PC-9 (cell line): ENCODE data around the gene AGBL3. TPM values are rescaled to one million over a fixed set of nuclear protein-coding genes. Genes with fewer than 3 reads are reported as not detected.
"Not testable (repeated sequence)": the region's sequence is repeated elsewhere in the genome, so short reads cannot be mapped to it uniquely, and the experiment has no call there.

ENCODE experiments used
- BruUV-seq: library from RNA; stranded (reverse); fragments of 400-500 nt; replicated peaks from 2 replicates; lab custom pipeline; 2021; lab: Mats Ljungman, UMichigan
- CTCF ChIA-PET: fragments of 300-600 bp; sonication (Branson Sonifier 250); formaldehyde crosslinking; loops from one replicate; lab custom pipeline; 2022; ENCODE audit warnings: antibody characterized with exemption; lab: Charles Lee
- POLR2A ChIA-PET: fragments of 300-600 bp; sonication (Branson Sonifier 250); formaldehyde crosslinking; loops from one replicate; lab custom pipeline; 2022; ENCODE audit warnings: antibody characterized with exemption; ENCODE audit not compliant: unreplicated experiment; lab: Charles Lee
- DNase-seq, 2 experiments: peaks; one replicate each; pipeline versions ENCODE4 v3.0.0 to v3.0.0-alpha.2; 2015 to 2022; ENCODE audit warnings: mixed read lengths in 1 of 2
- H2AFZ ChIP-seq: fragments of 200-600 bp; sonication (generic); 2 replicates; pipeline ENCODE4 v1.8.1; 2017; ENCODE audit warnings: antibody characterized with exemption
- H3F3A ChIP-seq: fragments of 200-600 bp; sonication (generic); 2 replicates; pipeline ENCODE4 v1.8.1; 2017; ENCODE audit warnings: antibody characterized with exemption, mild to moderate bottlenecking, low read depth; ENCODE audit not compliant: insufficient read depth
- H3K27ac ChIP-seq: fragments of 200-600 bp; sonication (generic); 2 replicates; pipeline ENCODE4 v1.6.1; 2016; ENCODE audit warnings: mixed run types
- H3K27me3 ChIP-seq: fragments of 200-600 bp; sonication (generic); 2 replicates; pipeline ENCODE4 v1.6.1; 2016; ENCODE audit warnings: low read depth, mixed run types; ENCODE audit not compliant: insufficient read depth
- H3K36me3 ChIP-seq: fragments of 200-600 bp; sonication (generic); 2 replicates; pipeline ENCODE4 v1.6.1; 2016; ENCODE audit warnings: low read depth, mixed run types
- H3K4me1 ChIP-seq: fragments of 200-600 bp; sonication (generic); replicated peaks from 2 replicates; pipeline ENCODE4 v1.6.1; 2016; ENCODE audit warnings: mixed run types; ENCODE audit not compliant: insufficient read depth
- H3K4me2 ChIP-seq: fragments of 200-600 bp; sonication (generic); 2 replicates; pipeline ENCODE4 v1.6.1; 2017; ENCODE audit warnings: mixed run types
- H3K4me3 ChIP-seq: fragments of 200-600 bp; sonication (generic); 2 replicates; pipeline ENCODE4 v1.6.1; 2016; ENCODE audit warnings: mixed run types
- H3K79me2 ChIP-seq: fragments of 200-600 bp; sonication (generic); 2 replicates; pipeline ENCODE4 v1.6.1; 2017; ENCODE audit warnings: low read depth, mixed run types
- H3K9me2 ChIP-seq: fragments of 200-600 bp; sonication (generic); 2 replicates; pipeline ENCODE4 v1.8.1; 2017; ENCODE audit warnings: mild to moderate bottlenecking; ENCODE audit not compliant: insufficient read depth
- H3K9me3 ChIP-seq: fragments of 200-600 bp; sonication (generic); 2 replicates; pipeline ENCODE4 v1.8.1; 2016; ENCODE audit warnings: low read depth; ENCODE audit not compliant: insufficient read depth
- H4K20me1 ChIP-seq: fragments of 200-600 bp; sonication (generic); 2 replicates; pipeline ENCODE4 v1.8.1; 2017; ENCODE audit not compliant: insufficient read depth
- CTCF ChIP-seq: fragments of 200-600 bp; sonication (generic); conservative IDR thresholded peaks from 2 replicates; pipeline ENCODE4 v1.6.1; 2017; ENCODE audit warnings: mixed run types, antibody characterized with exemption, mild to moderate bottlenecking, moderate library complexity
- EZH2 ChIP-seq: fragments of 200-600 bp; sonication (generic); IDR thresholded peaks from 2 replicates; pipeline ENCODE4 v1.8.0; 2017; ENCODE audit warnings: antibody characterized with exemption, low read depth
- intact Hi-C: fragments of 100-400 bp; cut with micrococcal nuclease; formaldehyde crosslinking; loops from one replicate; pipeline ENCODE4 v1.10.0; 2022; ENCODE audit not compliant: unreplicated experiment
- total RNA-seq: library from RNA; stranded (reverse); gene quantifications from 2 replicates; pipeline ENCODE4 v1.2.3, GENCODE V29; 2021

Gene AGBL3
- total RNA-seq, 1 experiment from 2014 or later: 3.2 TPM

DNA sequence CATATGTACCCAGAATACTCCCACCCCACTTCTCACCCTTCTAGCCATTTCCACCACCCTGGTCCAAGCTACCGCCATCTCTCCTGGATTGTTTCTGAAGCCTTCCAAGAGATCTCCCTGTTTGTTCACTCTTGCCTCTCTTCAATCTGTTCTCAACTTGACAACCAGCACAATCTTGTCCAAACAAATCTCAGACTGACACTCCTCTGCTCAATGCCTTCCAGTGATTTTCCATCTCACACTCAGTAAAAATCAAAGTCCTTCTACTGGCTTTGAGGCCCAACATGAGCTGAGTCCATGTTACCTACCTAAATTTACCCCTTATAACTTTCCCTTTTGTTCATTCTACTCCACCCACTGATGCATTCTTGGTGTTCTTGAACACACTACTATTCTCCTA lies 128.3 kb downstream of the AGBL3 start:
- intact Hi-C loops: no loop called here
- CTCF ChIA-PET: no interaction called here
- POLR2A ChIA-PET: no interaction called here

DNA sequence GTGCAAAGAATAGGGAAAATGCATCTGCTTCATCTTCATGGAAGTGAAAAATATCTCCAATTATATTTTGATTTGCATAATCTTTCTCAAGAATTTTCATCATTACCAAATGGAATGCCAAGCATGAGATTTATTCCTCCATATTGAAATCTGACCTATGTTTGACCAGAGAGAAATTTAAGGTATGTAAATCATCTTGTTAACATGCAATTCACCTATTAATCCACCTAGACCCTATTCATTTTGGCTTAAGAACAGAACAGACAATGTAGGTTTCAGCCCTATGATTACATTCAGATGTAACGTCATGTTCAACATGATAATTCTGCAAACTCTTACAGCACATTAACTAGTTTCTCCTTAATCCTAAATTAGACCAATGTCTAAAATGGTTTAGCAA lies 130.8 kb downstream of the AGBL3 start:
- BruUV-seq: no TSS peak
- no peaks in the 10 kb centered on the region for H3K9me3 ChIP-seq
- CTCF ChIA-PET: no interaction called here
- no peaks in the 10 kb centered on the region for H3F3A ChIP-seq
- DNase-seq: no peak
- no peaks in the 10 kb centered on the region for H3K4me1 ChIP-seq
- intact Hi-C loops: no loop called here
- POLR2A ChIA-PET: no interaction called here
- no peaks in the 10 kb centered on the region for H3K9me2 ChIP-seq
- no peaks in the 10 kb centered on the region for H3K36me3 ChIP-seq
- no peak overlapping the region for H2AFZ ChIP-seq
- no peak overlapping the region for H3K27ac ChIP-seq
- H3K4me2 ChIP-seq: no peak overlapping the region
- TF ChIP-seq EZH2 (no peak), CTCF (no peak)
- H3K79me2 ChIP-seq: no peaks in the 10 kb centered on the region
- H3K4me3 ChIP-seq: no peak overlapping the region
- 0 out of 2 replicates have a peak, but pooled peaks cover 7% of the 10 kb centered on the region for H3K27me3 ChIP-seq
- H4K20me1 ChIP-seq: no peaks in the 10 kb centered on the region

More for the DNA sequence above, 128.3 kb downstream of the AGBL3 start:
- 0 out of 2 replicates have a peak, but pooled peaks cover 9% of the 10 kb centered on the region for H3K27me3 ChIP-seq
- no peak overlapping the region for H2AFZ ChIP-seq
- no peaks in the 10 kb centered on the region for H4K20me1 ChIP-seq
- no peaks in the 10 kb centered on the region for H3K9me3 ChIP-seq
- no peaks in the 10 kb centered on the region for H3K36me3 ChIP-seq
- no peak overlapping the region for H3K27ac ChIP-seq
- TF ChIP-seq CTCF: no peak
- no peak for TF ChIP-seq EZH2
- H3K4me2 ChIP-seq: no peak overlapping the region
- H3F3A ChIP-seq: no peaks in the 10 kb centered on the region
- H3K4me3 ChIP-seq: no peak overlapping the region
- no peaks in the 10 kb centered on the region for H3K4me1 ChIP-seq
- H3K9me2 ChIP-seq: no peaks in the 10 kb centered on the region
- no peaks in the 10 kb centered on the region for H3K79me2 ChIP-seq
- no TSS peak for BruUV-seq
- DNase-seq: no peak

- Histone ChIP-seq H3K4me2 (no peak overlapping the region), H2AFZ (no peak overlapping the region), H4K20me1 (no peaks in the 10 kb centered on the region), H3K9me2 (no peaks in the 10 kb centered on the region), H3K79me2 (no peaks in the 10 kb centered on the region), H3K9me3 (no peaks in the 10 kb centered on the region), H3K27me3 (peaks cover 12% of the 10 kb centered on the region), H3K27ac (no peak overlapping the region), H3K36me3 (no peaks in the 10 kb centered on the region), H3K4me3 (no peak overlapping the region), H3K4me1 (no peaks in the 10 kb centered on the region), H3F3A (no peaks in the 10 kb centered on the region)
- CTCF ChIA-PET: interaction anchor here (0.6 kb wide), 1 partner anchor 66 kb away, joined by 3 read pairs; no protein-coding TSS in a partner anchor
- DNase-seq: no peak
- intact Hi-C loops: no loop called here
- TF ChIP-seq CTCF: no peak
- POLR2A ChIA-PET: no interaction called here
- BruUV-seq: no TSS peak
These were observed 135.6 kb downstream of the AGBL3 start for GRCh38 chr7:135121868-135122267.

DNA sequence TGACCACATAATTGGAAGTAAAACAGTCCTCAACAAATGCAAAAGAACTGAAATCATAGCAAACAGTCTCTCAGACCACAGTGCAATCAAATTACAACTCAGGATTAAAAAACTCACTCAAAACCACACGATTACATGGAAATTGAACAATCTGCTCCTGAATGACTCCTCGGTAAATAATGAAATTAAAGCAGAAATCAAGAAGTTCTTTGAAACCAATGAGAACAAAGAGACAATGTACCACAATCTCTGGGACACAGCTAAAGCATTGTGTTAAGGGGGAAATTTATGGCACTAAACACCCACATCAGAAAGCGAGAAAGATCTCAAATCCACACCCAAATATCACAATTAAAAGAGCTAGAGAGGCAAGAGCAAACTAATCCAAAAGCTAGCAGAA lies 138.3 kb downstream of the AGBL3 start:
- H2AFZ ChIP-seq, intact Hi-C loops: not testable (repeated sequence)
- CTCF ChIA-PET: interaction anchor here (0.6 kb wide), 1 partner anchor 1607 kb away, joined by 3 read pairs; no protein-coding TSS in a partner anchor

More for the DNA sequence above, 138.3 kb downstream of the AGBL3 start:
- H3K9me3 ChIP-seq, H3K4me1 ChIP-seq, POLR2A ChIA-PET, H3K27ac ChIP-seq, DNase-seq, H3F3A ChIP-seq, H4K20me1 ChIP-seq, H3K9me2 ChIP-seq, BruUV-seq, H3K36me3 ChIP-seq, H3K4me2 ChIP-seq, H3K79me2 ChIP-seq, H3K4me3 ChIP-seq: not testable (repeated sequence)
- H3K27me3 ChIP-seq: peaks cover 12% of the 10 kb centered on the region
